ENCODE data around the gene NCAPG2. TPM values are rescaled to one million over a fixed set of nuclear protein-coding genes. Genes with fewer than 3 reads are reported as not detected.

Gene NCAPG2
- total RNA-seq, 4 donors from 2014 or later, result 3.4 to 9.0 (median 4.3) TPM

GRCh38 chr7:158623241-158623640 is 81.4 kb downstream of the NCAPG2 start:
- no peaks in the 10 kb centered on the region for H3K9me3 ChIP-seq
- in situ Hi-C loops (cut with MboI; ENCODE audit: low pct_ligation_motif_present in 1 of 4, low pct_unique_long_range_greater_than_20kb in 1 of 4, low sequenced_read_pairs in 3 of 4), result no loop called here
- no peaks in the 10 kb centered on the region for H3K4me1 ChIP-seq
- no peak overlapping the region for H3K4me3 ChIP-seq
- no peaks in the 10 kb centered on the region for H3K27me3 ChIP-seq
- no peak overlapping the region for H3K27ac ChIP-seq
- intact Hi-C loops (cut with DNase I; ENCODE audit: low total_unique reads), result no loop called here
- H3K36me3 ChIP-seq, result no peaks in the 10 kb centered on the region
- 73 to 93% methylated on average over 4 to 13 of the region's 13 CpGs for WGBS, 2 donors (ENCODE audit: low coverage in 1 of 2)
- DNase-seq, result no peak
- TF ChIP-seq POLR2A (IDR thresholded peaks at IDR 0.05) (no peak), EP300 (IDR thresholded peaks at IDR 0.05; ENCODE audit: low read depth) (no peak), CTCF (IDR thresholded peaks at IDR 0.05) (no peak), POLR2AphosphoS5 (IDR thresholded peaks at IDR 0.05) (no peak)

- 91 to 97% methylated on average over 6 of the region's 6 CpGs for WGBS, 2 donors (ENCODE audit: low coverage in 1 of 2)
- DNase-seq, result no peak
- TF ChIP-seq POLR2A (IDR thresholded peaks at IDR 0.05), result no peak
- TF ChIP-seq CTCF (IDR thresholded peaks at IDR 0.05), result no peak
- no peak for TF ChIP-seq POLR2AphosphoS5 (IDR thresholded peaks at IDR 0.05)
- no peak for TF ChIP-seq EP300 (IDR thresholded peaks at IDR 0.05; ENCODE audit: low read depth)
- no peaks in the 10 kb centered on the region for H3K36me3 ChIP-seq
- no peaks in the 10 kb centered on the region for H3K9me3 ChIP-seq
- intact Hi-C loops (cut with DNase I; ENCODE audit: low total_unique reads) (no loop called here), in situ Hi-C loops (cut with MboI; ENCODE audit: low pct_ligation_motif_present in 1 of 4, low pct_unique_long_range_greater_than_20kb in 1 of 4, low sequenced_read_pairs in 3 of 4) (no loop called here)
- H3K27me3 ChIP-seq, result no peaks in the 10 kb centered on the region
- H3K4me3 ChIP-seq, result no peak overlapping the region
- H3K4me1 ChIP-seq, result no peaks in the 10 kb centered on the region
- no peak overlapping the region for H3K27ac ChIP-seq
Measured at GRCh38 chr7:158620839-158621441, 83.7 kb downstream of the NCAPG2 start.

- in situ Hi-C loops (cut with MboI; ENCODE audit: low pct_ligation_motif_present in 1 of 4, low pct_unique_long_range_greater_than_20kb in 1 of 4, low sequenced_read_pairs in 3 of 4), result no loop called here
Measured at GRCh38 chr7:158620418-158620817, 84.2 kb downstream of the NCAPG2 start.

GRCh38 chr7:158618745-158619140 is 85.9 kb downstream of the NCAPG2 start:
- WGBS, 2 donors (ENCODE audit: low coverage in 1 of 2), result 95 to 98% methylated on average over 4 of the region's 4 CpGs
- intact Hi-C loops (cut with DNase I; ENCODE audit: low total_unique reads) (no loop called here), in situ Hi-C loops (cut with MboI; ENCODE audit: low pct_ligation_motif_present in 1 of 4, low pct_unique_long_range_greater_than_20kb in 1 of 4, low sequenced_read_pairs in 3 of 4) (no loop called here)
- Histone ChIP-seq H3K27ac (no peak overlapping the region), H3K27me3 (no peaks in the 10 kb centered on the region), H3K4me3 (no peak overlapping the region), H3K9me3 (no peaks in the 10 kb centered on the region), H3K4me1 (no peaks in the 10 kb centered on the region), H3K36me3 (no peaks in the 10 kb centered on the region)
- no peak for DNase-seq
- TF ChIP-seq EP300 (IDR thresholded peaks at IDR 0.05; ENCODE audit: low read depth) (no peak), POLR2A (IDR thresholded peaks at IDR 0.05) (no peak), CTCF (IDR thresholded peaks at IDR 0.05) (no peak), POLR2AphosphoS5 (IDR thresholded peaks at IDR 0.05) (no peak)

More at GRCh38 chr7:158620418-158620817, 84.2 kb downstream of the NCAPG2 start:
- Histone ChIP-seq H3K27ac (no peak overlapping the region), H3K27me3 (no peaks in the 10 kb centered on the region), H3K36me3 (no peaks in the 10 kb centered on the region), H3K4me1 (no peaks in the 10 kb centered on the region), H3K4me3 (no peak overlapping the region), H3K9me3 (no peaks in the 10 kb centered on the region)
- TF ChIP-seq EP300 (IDR thresholded peaks at IDR 0.05; ENCODE audit: low read depth) (no peak), POLR2AphosphoS5 (IDR thresholded peaks at IDR 0.05) (no peak), POLR2A (IDR thresholded peaks at IDR 0.05) (no peak), CTCF (IDR thresholded peaks at IDR 0.05) (no peak)
- intact Hi-C loops (cut with DNase I; ENCODE audit: low total_unique reads), result no loop called here
- 97 to 100% methylated on average over 5 of the region's 5 CpGs for WGBS, 2 donors (ENCODE audit: low coverage in 1 of 2)
- no peak for DNase-seq

All from transverse colon (tissue), 4 donors.